T-helper 2 cell treated with Interferon-gamma antibody and Interleukin-4, amounts not matched to agents 5 μg/mL and 100 μg/mL, for 36 hours (primary cell): Measurements from ENCODE around the gene GET4.

Experiments used
- DNase-seq: peaks from one replicate; pipeline ENCODE4 v3.0.0; 2021; ENCODE audit warnings: low spot score
- H3K27ac Mint-ChIP-seq: one replicate; pipeline ENCODE4 v1.8.0; 2021; ENCODE audit warnings: mild to moderate bottlenecking, mixed read lengths
- H3K27me3 Mint-ChIP-seq: one replicate; pipeline ENCODE4 v1.8.0; 2021; ENCODE audit warnings: low read depth, mixed read lengths
- H3K36me3 Mint-ChIP-seq: one replicate; pipeline ENCODE4 v1.8.0; 2021; ENCODE audit warnings: low read depth, mixed read lengths
- H3K4me1 Mint-ChIP-seq: one replicate; pipeline ENCODE4 v1.8.0; 2021; ENCODE audit warnings: low read depth, mixed read lengths
- H3K4me3 Mint-ChIP-seq: one replicate; pipeline ENCODE4 v1.8.0; 2022; ENCODE audit warnings: mild to moderate bottlenecking, moderate library complexity, mixed read lengths
- H3K9me3 Mint-ChIP-seq: one replicate; pipeline ENCODE4 v1.8.0; 2021; ENCODE audit warnings: mixed read lengths

The GET4 gene

DNA sequence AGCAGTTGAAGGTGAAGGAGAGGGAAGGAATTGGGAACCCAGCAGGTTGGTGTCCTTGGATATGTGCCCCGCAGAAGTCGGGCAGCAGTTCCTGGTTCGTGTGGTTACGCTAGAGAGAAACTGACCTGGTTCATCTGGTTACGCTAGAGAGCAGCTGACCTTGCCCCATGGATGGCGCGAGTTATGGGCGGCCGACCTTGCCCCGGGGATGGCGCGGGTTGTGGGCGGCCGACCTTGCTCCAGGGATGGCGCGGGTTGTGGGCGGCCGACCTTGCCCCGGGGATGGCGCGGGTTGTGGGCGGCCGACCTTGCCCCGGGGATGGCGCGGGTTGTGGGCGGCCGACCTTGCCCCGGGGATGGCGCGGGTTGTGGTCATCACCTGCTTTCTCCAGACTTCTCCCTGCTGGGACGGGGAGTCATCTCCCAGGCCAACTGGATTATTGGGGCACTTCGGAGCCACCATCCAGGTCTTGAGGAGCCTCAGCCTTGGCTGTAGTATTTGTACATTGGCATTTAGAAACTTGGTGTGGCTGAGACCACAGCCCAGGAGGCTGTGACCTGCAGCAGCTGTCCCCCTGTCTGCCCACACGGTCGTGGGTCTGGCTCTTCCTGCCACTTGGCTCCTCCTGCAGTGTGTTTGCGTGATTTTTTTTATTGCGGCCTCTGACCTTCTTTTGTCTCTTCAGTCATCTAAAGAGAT lies 6.1 kb downstream of the GET4 start:
- Mint-ChIP-seq H3K9me3 (no peaks in the 10 kb centered on the region), H3K4me3 (no peak overlapping the region), H3K36me3 (peaks cover 3% of the 10 kb centered on the region), H3K27me3 (no peaks in the 10 kb centered on the region), H3K27ac (no peak overlapping the region), H3K4me1 (peaks cover 4% of the 10 kb centered on the region)
- DNase-seq, result no peak

DNA sequence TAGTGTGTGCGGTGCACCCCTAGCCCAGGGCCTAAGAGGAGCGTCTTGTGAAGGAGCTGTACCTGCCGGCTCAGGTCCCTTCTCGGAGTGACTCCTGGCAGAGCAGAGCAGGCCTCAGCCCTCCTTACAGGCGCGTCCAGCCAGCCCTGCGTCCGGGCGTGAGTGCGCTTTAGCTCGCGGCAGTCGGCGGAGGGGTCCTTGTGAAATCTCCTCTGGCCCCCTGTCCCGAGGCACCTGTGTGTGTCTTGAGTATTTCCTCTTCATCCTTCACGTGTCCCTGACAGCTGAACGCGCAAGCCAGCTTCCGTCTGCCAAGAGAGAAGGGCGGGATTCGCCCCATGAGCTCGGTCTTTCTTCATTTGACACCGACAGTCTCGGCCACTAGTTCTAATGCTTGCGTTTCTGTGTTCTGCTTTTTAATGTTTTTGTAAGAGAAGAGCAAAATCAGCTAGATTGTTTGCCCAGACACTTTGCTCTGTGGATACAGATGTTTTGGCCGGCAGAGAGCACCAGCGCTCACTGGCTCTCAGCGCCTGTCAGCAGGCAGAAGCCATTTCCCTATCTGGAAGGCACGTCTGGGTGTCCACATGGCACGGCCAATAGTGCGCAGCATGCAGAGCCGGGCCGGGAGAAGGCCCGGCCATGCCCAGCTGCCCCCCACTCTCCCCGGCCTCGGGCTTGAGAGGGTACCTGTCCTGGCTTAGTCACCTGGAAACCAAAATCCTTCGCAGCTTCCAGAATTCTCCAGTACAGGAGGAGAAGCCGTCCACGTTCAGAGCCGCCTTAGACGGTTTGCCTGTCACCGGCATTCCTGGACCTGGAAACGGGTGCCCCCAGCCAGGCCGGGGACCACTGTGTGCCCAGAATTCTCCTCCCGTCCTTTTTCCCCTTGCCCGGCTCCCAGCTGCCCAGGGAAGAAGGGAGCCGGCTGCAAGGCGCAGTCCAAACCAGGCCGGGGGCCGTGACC lies 7.0 kb downstream of the GET4 start:
- Mint-ChIP-seq H3K4me1 (no peaks in the 10 kb centered on the region), H3K4me3 (no peak overlapping the region), H3K27me3 (no peaks in the 10 kb centered on the region), H3K9me3 (no peaks in the 10 kb centered on the region), H3K36me3 (peaks cover 7% of the 10 kb centered on the region), H3K27ac (no peak overlapping the region)
- DNase-seq, result no peak

DNA sequence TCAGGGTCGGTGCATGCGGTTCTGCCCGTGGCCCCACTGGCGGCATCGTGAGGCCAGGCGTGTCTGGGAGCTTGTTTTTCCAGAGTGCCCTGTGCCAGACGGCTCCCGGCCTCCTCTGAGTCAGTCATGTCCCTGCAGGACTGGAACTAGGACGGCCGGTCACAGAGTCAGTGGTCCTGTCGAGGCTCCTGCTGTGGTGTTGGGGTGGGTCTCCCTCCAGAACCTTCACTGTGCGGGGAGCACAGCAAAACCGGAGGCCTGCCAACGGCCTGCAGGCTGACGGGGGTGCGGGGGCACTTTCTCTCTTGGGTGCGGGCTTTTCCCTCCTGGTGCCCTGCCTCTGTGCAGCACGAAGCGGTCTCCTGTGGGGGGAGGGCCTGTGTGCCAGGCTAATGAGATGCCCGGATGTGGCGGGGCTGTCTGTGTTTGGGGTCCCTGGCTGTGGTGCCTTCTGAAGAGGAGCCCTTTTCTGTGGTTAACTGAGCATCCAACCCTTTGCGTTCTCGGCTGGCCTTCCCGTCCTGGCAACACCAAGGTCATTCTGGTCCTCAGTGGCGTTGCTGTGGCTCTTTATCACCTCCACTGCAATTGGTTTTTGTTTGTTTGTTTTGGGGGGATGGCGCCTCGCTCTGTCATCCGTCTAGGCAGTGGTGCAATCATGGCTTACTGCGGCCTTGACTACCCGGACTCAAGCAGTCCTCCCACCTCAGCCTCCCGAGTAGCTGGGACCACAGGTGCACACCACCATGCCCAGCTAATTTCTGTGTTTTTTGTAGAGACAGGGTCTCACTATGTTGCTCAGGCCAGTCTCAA lies 8.0 kb downstream of the GET4 start:
- Mint-ChIP-seq H3K36me3 (peaks cover 7% of the 10 kb centered on the region), H3K4me3 (no peak overlapping the region)

DNA sequence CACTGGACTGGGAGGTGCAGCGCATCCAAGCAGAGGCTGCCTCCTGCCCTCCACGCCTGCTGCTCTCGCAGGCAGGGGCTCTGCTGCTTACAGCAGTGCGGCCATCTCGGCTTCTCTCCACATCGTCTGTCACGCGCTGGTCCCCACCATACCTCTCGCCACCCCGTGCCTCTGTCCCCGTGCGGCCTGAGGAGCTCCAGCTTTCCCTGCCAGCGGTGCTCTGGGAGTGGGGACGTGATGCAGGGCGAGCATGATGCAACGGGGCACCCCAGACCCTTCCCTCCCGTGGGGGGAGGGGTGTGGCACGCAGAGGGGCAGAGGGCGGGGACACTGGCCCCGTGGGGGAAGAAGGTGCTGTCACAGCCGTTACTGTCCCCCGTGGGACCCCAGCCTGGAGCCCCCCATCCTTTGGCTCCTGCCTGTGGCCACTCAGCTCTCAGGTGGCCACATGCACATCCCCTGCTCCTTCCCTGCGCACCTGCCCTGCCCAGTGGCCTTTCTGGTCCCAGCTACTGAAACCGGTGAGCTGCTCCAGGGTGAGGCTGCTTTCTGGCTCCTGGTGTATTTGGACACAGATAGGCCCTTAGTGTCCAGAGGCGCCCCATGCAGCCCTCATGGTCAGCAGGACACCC lies 9.0 kb downstream of the GET4 start:
- DNase-seq, result no peak
- Mint-ChIP-seq H3K4me1 (no peaks in the 10 kb centered on the region), H3K4me3 (no peak overlapping the region), H3K27me3 (no peaks in the 10 kb centered on the region), H3K36me3 (peaks cover 8% of the 10 kb centered on the region), H3K9me3 (no peaks in the 10 kb centered on the region), H3K27ac (no peak overlapping the region)

More for the DNA sequence above, 8.0 kb downstream of the GET4 start:
- Mint-ChIP-seq H3K4me1 (no peaks in the 10 kb centered on the region), H3K27ac (no peak overlapping the region), H3K27me3 (no peaks in the 10 kb centered on the region), H3K9me3 (no peaks in the 10 kb centered on the region)
- DNase-seq, result no peak

DNA sequence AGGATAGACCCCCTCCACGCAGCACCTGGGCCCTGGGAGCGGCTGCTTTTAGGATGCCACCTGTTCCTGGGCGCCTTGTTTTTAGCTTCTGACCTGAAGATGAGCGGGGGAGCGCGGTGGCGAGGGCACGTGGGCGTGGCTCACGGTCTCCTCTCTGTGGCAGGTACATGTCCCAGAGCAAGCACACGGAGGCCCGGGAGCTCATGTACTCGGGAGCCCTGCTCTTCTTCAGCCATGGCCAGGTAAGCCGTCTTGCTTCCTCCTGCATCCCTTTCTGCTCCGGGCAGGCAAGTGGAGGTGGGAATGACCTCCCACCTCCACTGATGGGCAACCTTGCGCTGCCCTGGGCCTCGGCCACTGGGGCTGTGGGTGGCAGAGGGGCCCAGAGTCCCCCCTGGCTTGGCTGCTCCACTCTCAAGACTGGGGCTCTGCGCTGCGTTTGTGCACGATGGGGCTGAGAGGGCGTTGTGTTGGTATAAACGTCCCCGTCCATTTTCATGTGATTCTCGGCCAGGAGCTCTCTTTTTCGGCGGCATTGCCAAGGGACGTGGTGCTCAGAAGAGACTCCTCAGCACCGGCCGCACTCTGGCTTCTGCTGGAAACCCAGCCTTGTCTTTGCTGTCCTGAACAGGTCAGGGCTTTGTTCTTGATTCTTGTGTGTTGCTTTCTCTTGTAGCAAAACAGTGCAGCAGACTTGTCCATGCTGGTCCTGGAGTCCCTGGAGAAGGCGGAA lies 9.7 kb downstream of the GET4 start:
- no peak overlapping the region for H3K4me3 Mint-ChIP-seq
- no peak overlapping the region for H3K27ac Mint-ChIP-seq
- H3K9me3 Mint-ChIP-seq, result no peaks in the 10 kb centered on the region
- no peaks in the 10 kb centered on the region for H3K27me3 Mint-ChIP-seq
- DNase-seq, result no peak
- H3K36me3 Mint-ChIP-seq, result peaks cover 15% of the 10 kb centered on the region
- H3K4me1 Mint-ChIP-seq, result no peaks in the 10 kb centered on the region

DNA sequence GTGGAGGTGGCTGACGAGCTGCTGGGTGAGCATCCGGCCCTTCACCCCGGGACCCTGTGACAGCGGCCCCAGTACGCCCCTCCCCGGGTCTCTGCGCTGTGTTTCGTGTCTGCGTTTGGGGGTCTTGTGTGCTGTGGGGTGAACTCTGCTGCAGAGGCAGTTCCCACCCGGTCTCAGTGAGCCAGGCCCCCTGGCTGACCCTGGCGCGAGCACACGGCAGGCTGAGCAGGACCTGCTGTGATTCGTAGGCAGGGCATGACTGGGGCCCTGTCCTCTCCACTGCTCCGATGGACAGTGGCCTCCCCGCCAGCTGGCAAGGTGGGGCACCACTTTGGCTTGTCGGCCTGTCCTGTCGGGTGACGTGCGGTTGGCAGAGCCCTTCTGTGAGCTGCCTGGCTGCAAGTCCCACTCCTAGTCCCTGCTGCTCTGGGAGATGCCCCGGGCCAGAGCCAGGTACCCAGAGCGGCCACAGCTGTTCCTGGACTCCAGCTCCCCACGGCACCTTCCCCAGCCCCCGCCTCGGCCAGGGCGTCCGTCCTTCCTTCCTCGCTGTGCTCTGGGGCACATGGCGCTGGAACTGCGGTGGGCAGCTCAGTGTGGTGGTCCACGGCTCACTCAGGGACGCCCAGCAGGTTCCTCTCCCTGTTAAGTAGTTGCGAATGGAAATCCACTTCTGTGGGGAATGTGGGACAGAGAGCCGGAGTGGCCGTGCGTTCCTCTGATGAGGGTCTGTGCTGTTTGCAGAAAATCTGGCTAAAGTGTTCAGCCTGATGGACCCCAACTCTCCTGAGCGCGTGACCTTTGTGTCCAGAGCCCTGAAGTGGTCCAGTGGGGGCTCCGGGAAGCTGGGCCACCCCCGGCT lies 10.5 kb downstream of the GET4 start:
- H3K9me3 Mint-ChIP-seq, result no peaks in the 10 kb centered on the region
- peaks cover 15% of the 10 kb centered on the region for H3K36me3 Mint-ChIP-seq
- no peak overlapping the region for H3K27ac Mint-ChIP-seq
- DNase-seq, result no peak
- no peaks in the 10 kb centered on the region for H3K4me1 Mint-ChIP-seq
- no peak overlapping the region for H3K4me3 Mint-ChIP-seq
- no peaks in the 10 kb centered on the region for H3K27me3 Mint-ChIP-seq

DNA sequence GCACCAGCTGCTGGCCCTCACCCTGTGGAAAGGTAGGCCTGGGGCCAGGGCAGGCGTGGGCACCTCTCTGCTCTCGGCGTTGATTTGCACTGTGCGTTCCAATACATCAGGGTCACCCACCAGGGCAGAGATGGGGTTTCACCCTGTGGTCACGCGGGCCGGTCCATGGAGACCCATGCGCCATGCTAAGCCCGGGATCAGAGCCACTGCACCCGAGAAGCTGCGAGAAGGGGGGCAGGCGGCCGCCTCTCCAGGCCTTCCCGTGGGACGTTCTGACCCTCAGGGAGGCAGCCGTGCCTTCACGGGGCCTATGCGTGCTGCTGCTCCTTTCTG lies 11.1 kb downstream of the GET4 start:
- no peak overlapping the region for H3K27ac Mint-ChIP-seq
- no peak for DNase-seq
- H3K27me3 Mint-ChIP-seq, result no peaks in the 10 kb centered on the region
- no peak overlapping the region for H3K4me3 Mint-ChIP-seq
- no peaks in the 10 kb centered on the region for H3K4me1 Mint-ChIP-seq
- H3K9me3 Mint-ChIP-seq, result no peaks in the 10 kb centered on the region
- peaks cover 21% of the 10 kb centered on the region for H3K36me3 Mint-ChIP-seq

DNA sequence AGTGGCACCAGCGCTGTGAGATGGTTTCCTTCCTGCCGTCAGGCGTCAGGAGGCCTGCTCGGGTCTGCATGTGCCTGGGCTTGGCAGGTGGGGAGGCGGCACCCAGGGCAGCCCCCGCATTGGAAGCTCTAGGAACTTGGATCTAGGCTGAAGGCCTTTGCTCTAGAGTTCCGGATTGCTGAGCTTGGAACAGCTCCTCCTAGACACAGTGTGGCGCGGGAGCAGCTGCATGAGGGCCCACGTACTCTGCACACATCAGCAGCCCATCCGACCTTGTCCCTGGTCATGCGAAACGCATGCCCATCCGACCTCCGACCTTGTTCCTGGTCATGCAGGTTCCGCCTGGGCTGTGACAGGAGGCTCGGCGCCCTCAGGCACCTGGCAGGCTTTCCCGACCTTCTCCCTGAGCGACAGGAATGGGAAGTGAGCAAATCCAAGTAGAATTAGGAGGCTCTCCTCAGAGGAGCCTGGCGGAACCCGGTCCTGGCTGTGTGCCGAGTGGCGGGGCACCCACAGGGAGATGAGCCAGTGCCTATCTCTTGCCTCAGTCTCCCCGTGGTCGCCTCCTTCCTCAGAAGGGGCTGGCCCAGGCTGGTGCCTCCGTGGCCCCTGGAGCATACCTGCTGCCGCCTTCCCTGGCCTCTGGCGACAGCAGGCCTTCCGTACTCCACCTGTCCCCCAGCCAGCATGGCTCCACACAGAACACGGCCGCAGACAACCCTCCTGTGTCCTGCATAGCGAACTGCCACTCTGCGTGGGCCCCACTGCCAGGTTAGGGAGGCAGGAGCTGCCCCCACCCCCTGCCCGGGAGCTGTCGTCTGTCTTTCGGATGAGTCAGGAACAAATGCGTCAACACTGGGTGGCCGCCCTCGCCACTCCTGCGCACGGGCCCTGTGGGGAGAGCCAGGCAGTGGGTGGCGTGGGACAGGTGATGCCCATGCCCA lies 12.0 kb downstream of the GET4 start:
- peaks cover 29% of the 10 kb centered on the region for H3K36me3 Mint-ChIP-seq
- no peak overlapping the region for H3K27ac Mint-ChIP-seq
- no peaks in the 10 kb centered on the region for H3K9me3 Mint-ChIP-seq
- H3K27me3 Mint-ChIP-seq, result no peaks in the 10 kb centered on the region
- H3K4me3 Mint-ChIP-seq, result no peak overlapping the region
- peaks cover 2% of the 10 kb centered on the region for H3K4me1 Mint-ChIP-seq
- DNase-seq, result no peak

DNA sequence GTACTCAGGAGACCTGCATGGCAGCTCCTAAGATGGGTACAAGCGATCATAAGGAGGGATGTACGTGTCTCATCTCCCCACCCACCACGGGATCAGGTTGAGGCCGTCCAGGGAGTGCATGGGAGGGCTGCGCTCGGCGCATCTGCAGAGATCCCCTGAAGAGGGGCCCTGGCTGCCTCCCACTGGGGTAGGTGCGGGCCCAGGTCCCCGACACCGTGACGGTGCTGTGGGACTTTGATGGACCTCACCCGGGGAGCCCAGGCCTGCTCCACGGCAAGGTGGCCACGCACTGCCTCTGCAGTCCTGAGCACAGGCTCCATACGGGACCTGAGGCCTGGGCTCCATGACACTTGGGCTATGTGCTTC lies 12.7 kb downstream of the GET4 start:
- H3K27ac Mint-ChIP-seq, result no peak overlapping the region
- H3K4me3 Mint-ChIP-seq, result no peak overlapping the region
- peaks cover 33% of the 10 kb centered on the region for H3K36me3 Mint-ChIP-seq

DNA sequence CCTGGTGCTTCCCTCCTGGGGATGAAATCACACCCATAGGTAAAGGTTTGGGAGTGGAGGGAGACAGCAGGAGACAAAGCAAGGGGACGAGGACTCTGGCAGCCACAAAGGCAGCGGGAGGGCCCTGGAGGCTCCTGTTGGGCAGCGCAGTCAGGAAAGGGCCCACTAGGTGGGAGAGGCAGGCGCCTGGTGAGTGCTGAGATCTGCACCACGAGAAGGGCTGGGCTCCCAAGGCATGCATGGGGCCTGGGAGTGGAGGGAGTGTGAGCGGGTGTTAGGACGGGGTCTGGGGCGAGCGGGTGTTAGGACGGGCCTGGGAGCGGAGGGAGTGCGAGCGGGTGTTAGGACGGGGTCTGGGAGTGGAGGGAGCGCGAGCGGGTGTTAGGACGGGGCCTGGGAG lies 13.0 kb downstream of the GET4 start:
- Mint-ChIP-seq H3K27me3 (no peaks in the 10 kb centered on the region), H3K4me3 (no peak overlapping the region), H3K9me3 (no peaks in the 10 kb centered on the region), H3K4me1 (peaks cover 2% of the 10 kb centered on the region), H3K27ac (no peak overlapping the region), H3K36me3 (peaks cover 35% of the 10 kb centered on the region)
- no peak for DNase-seq

More for the DNA sequence above, 12.7 kb downstream of the GET4 start:
- Mint-ChIP-seq H3K27me3 (no peaks in the 10 kb centered on the region), H3K9me3 (no peaks in the 10 kb centered on the region), H3K4me1 (peaks cover 2% of the 10 kb centered on the region)
- no peak for DNase-seq

DNA sequence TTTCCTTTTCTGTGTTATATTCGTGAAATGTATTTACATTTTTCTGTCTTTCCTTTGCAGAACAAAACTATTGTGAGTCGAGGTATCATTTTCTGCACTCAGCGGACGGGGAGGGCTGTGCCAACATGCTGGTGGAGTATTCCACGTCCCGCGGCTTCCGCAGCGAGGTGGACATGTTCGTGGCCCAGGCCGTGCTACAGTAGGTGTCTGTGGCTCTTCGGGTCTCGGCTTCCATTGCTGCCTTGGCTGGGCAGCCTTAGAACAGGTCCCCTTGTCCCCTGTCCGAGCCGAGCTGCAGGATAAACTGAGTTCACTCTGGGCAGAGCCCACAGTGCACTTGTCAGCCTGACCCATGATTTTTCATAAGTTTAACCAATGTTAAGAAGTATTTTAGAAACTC lies 14.5 kb downstream of the GET4 start:
- peaks cover 45% of the 10 kb centered on the region for H3K36me3 Mint-ChIP-seq
- no peak overlapping the region for H3K27ac Mint-ChIP-seq
- H3K9me3 Mint-ChIP-seq, result no peaks in the 10 kb centered on the region
- no peak for DNase-seq
- H3K4me3 Mint-ChIP-seq, result no peak overlapping the region
- peaks cover 2% of the 10 kb centered on the region for H3K4me1 Mint-ChIP-seq
- H3K27me3 Mint-ChIP-seq, result no peaks in the 10 kb centered on the region

DNA sequence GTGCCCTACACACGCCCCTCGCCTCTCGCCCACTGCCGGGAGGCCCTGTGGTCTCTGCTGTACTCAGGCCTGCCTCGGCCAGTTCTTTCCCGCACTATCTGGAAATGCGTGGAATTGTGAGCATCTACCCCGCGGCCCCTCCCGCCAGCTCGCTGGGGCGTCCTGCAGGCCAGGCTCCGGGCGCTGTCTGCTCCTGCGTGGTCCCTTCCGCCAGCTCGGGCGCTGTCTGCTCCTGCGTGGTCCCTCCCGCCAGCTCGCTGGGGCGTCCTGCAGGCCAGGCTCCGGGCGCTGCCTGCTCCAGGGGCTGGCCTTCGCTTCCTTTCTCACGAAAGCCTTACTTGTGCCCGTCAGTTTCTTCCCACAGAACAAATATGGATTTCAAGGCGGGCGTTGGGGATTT lies 14.9 kb downstream of the GET4 start:
- no peak for DNase-seq
- no peak overlapping the region for H3K4me3 Mint-ChIP-seq
- H3K27ac Mint-ChIP-seq, result no peak overlapping the region
- no peaks in the 10 kb centered on the region for H3K9me3 Mint-ChIP-seq
- H3K4me1 Mint-ChIP-seq, result peaks cover 2% of the 10 kb centered on the region
- H3K27me3 Mint-ChIP-seq, result no peaks in the 10 kb centered on the region
- H3K36me3 Mint-ChIP-seq, result peaks cover 49% of the 10 kb centered on the region
